Gastrocnemius medialis (tissue), 4 donors: ENCODE results near the gene ASXL1.

Experiments
- POLR2A ChIP-seq, 2 donors: fragments of 450-650 bp; IDR thresholded peaks; one replicate each; pipeline ENCODE4 v1.6.1; 2017; ENCODE audit warnings: antibody characterized with exemption in 2 of 2, mild to moderate bottlenecking in 2 of 2, moderate library complexity in 2 of 2
- TF ChIP-seq, protein P1 (sequence below), 5 experiments: fragments of 450-650 bp in 3 of 5; fragments of 200-600 bp in 2 of 5; sonication (generic) in 2 of 5; IDR thresholded peaks in 4 of 5; conservative IDR thresholded peaks in 1 of 5; 1 replicate in 4 of 5; 2 replicates in 1 of 5; pipeline ENCODE4 v1.5.1; 2016 to 2019; ENCODE audit warnings: antibody characterized with exemption in 5 of 5, mild to moderate bottlenecking in 3 of 5, moderate library complexity in 3 of 5

DNA sequence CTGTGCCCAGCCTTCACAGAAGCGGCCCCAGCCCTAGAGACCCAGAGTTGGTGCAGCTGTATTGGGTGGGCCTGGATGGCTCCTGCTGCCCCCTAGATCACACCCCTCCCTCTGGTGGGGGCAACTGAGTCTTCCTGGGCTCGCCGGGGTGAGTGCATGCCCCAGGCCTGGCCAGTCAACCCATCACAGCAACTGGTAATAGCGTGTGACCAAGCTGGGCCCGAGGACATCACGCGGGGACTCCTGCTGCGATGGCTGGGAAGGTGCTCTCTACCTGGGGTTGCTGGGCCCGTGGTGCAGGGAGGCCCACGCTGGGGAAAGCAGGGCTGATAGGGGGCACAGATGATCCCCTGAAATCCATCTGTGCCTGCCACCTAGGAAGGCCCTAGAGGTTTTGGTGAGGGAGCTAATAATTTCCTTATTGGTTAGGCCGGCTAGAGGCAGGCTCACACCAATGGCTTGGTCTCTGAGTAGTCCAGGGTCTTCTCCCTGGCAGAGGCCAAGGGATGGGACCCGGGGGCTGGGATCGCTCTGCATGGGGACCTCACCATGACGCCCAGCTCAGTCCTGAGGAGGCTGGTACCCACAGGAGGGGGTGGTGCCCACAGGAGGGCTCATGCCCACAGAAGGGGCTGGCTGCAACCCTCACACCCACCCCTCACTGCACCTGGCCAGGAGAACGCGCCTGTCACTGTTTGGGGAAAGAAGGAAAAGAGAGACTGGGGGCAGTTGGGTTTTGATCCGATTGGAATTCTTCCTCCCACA lies 103.9 kb downstream of the ASXL1 start:
- TF ChIP-seq, protein P1, sequence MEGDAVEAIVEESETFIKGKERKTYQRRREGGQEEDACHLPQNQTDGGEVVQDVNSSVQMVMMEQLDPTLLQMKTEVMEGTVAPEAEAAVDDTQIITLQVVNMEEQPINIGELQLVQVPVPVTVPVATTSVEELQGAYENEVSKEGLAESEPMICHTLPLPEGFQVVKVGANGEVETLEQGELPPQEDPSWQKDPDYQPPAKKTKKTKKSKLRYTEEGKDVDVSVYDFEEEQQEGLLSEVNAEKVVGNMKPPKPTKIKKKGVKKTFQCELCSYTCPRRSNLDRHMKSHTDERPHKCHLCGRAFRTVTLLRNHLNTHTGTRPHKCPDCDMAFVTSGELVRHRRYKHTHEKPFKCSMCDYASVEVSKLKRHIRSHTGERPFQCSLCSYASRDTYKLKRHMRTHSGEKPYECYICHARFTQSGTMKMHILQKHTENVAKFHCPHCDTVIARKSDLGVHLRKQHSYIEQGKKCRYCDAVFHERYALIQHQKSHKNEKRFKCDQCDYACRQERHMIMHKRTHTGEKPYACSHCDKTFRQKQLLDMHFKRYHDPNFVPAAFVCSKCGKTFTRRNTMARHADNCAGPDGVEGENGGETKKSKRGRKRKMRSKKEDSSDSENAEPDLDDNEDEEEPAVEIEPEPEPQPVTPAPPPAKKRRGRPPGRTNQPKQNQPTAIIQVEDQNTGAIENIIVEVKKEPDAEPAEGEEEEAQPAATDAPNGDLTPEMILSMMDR (IDR thresholded peaks at IDR 0.05 in 4 of 5, conservative IDR thresholded peaks at IDR 0.05 in 1 of 5), result no peak
- TF ChIP-seq POLR2A (IDR thresholded peaks at IDR 0.05), result no peak
